A673 (cell line): ENCODE measurements around the gene TMEM240. TPM values are rescaled to one million over a fixed set of nuclear protein-coding genes. Genes with fewer than 3 reads are reported as not detected.
"Not testable (repeated sequence)": the region's sequence is repeated elsewhere in the genome, so short reads cannot be mapped to it uniquely, and the experiment has no call there.

Source experiments
- BruUV-seq: library from RNA; stranded (reverse); fragments of 400-500 nt; replicated peaks from 2 replicates; lab custom pipeline; 2021; lab: Mats Ljungman, UMichigan
- CTCF ChIA-PET: fragments of 300-600 bp; sonication (Branson Sonifier 250); formaldehyde crosslinking; loops from one replicate; lab custom pipeline; 2022; ENCODE audit warnings: antibody characterized with exemption; lab: Charles Lee
- POLR2A ChIA-PET: fragments of 300-600 bp; sonication (Branson Sonifier 250); formaldehyde crosslinking; loops from one replicate; lab custom pipeline; 2022; ENCODE audit warnings: antibody characterized with exemption; ENCODE audit not compliant: low non-redundant PET; lab: Charles Lee
- DNase-seq: peaks from one replicate; pipeline ENCODE4 v3.0.0-alpha.2; 2015; ENCODE audit warnings: low spot score
- H3K27ac ChIP-seq: fragments of 200-600 bp; sonication (generic); 2 replicates; pipeline ENCODE4 v1.5.1; 2016; ENCODE audit warnings: mixed run types, low read depth, mild to moderate bottlenecking, mixed read lengths, antibody characterized with exemption, low read length; ENCODE audit not compliant: poor library complexity, severe bottlenecking
- H3K27me3 ChIP-seq: fragments of 200-600 bp; sonication (generic); replicated peaks from 2 replicates; pipeline ENCODE4 v1.6.1; 2017; ENCODE audit warnings: mixed run types, low read depth, mild to moderate bottlenecking, mixed read lengths, antibody characterized with exemption, low read length; ENCODE audit not compliant: insufficient read depth, poor library complexity
- H3K36me3 ChIP-seq: fragments of 200-600 bp; sonication (generic); 2 replicates; pipeline ENCODE4 v1.6.1; 2016; ENCODE audit warnings: mixed run types, mild to moderate bottlenecking, mixed read lengths, antibody characterized with exemption, low read length; ENCODE audit not compliant: insufficient read depth, poor library complexity, severe bottlenecking
- H3K4me1 ChIP-seq: fragments of 200-600 bp; sonication (generic); 2 replicates; pipeline ENCODE4 v1.6.1; 2017; ENCODE audit warnings: mixed run types, mild to moderate bottlenecking, mixed read lengths, antibody characterized with exemption, low read length; ENCODE audit not compliant: insufficient read depth, poor library complexity, severe bottlenecking
- H3K4me3 ChIP-seq: fragments of 200-600 bp; sonication (generic); 2 replicates; pipeline ENCODE4 v1.5.1; 2016; ENCODE audit warnings: low read depth, mixed run types, mild to moderate bottlenecking, mixed read lengths, low read length; ENCODE audit not compliant: poor library complexity, severe bottlenecking
- H3K9me3 ChIP-seq: fragments of 200-600 bp; sonication (generic); 2 replicates; pipeline ENCODE4 v1.6.1; 2016; ENCODE audit warnings: mixed run types, low read depth, mild to moderate bottlenecking, mixed read lengths, antibody characterized with exemption, low read length; ENCODE audit not compliant: poor library complexity, severe bottlenecking
- CTCF ChIP-seq: fragments of 300-800, 200-600 bp; sonication (generic); conservative IDR thresholded peaks from 2 replicates; pipeline ENCODE4 v1.5.1; 2017; ENCODE audit warnings: low read depth, mild to moderate bottlenecking, antibody characterized with exemption, low read length, moderate library complexity, mixed read lengths
- EZH2 ChIP-seq: fragments of 200-600 bp; sonication (generic); IDR thresholded peaks from 2 replicates; pipeline ENCODE4 v1.6.1; 2017; ENCODE audit warnings: borderline replicate concordance, low read depth, mild to moderate bottlenecking, mixed read lengths, antibody characterized with exemption, low read length; ENCODE audit not compliant: poor library complexity, severe bottlenecking
- intact Hi-C: fragments of 100-400 bp; cut with micrococcal nuclease; formaldehyde crosslinking; loops from one replicate; pipeline ENCODE4 v1.10.0; 2022; ENCODE audit not compliant: unreplicated experiment
- total RNA-seq: library from RNA; stranded (reverse); gene quantifications from 2 replicates; pipeline ENCODE4 v1.2.3, GENCODE V29; 2021

Gene TMEM240
- total RNA-seq, 1 experiment from 2014 or later = 6.8 TPM

- Histone ChIP-seq H3K4me1 (no peaks in the 10 kb centered on the region), H3K27me3 (no peaks in the 10 kb centered on the region), H3K36me3 (peaks cover 50% of the 10 kb centered on the region), H3K27ac (no peak overlapping the region), H3K9me3 (no peaks in the 10 kb centered on the region), H3K4me3 (no peak overlapping the region)
- no TSS peak for BruUV-seq
- ChIA-PET CTCF (no interaction called here), POLR2A (no interaction called here)
- TF ChIP-seq EZH2 = no peak
- TF ChIP-seq CTCF = no peak
- DNase-seq = no peak
- intact Hi-C loops = no loop called here
Observed at GRCh38 chr1:1487701-1488100, 52.7 kb downstream of the TMEM240 start.

- H3K9me3 ChIP-seq, DNase-seq, BruUV-seq, H3K27ac ChIP-seq, H3K4me1 ChIP-seq, H3K27me3 ChIP-seq, CTCF ChIA-PET, H3K4me3 ChIP-seq, intact Hi-C loops, POLR2A ChIA-PET: not testable (repeated sequence)
- peaks cover 45% of the 10 kb centered on the region for H3K36me3 ChIP-seq
Observed at GRCh38 chr1:1485755-1486317, 54.6 kb downstream of the TMEM240 start.

- BruUV-seq, CTCF ChIA-PET: not testable (repeated sequence)
Observed at GRCh38 chr1:1484976-1485750, 55.3 kb downstream of the TMEM240 start.

More at GRCh38 chr1:1484976-1485750, 55.3 kb downstream of the TMEM240 start:
- H3K27ac ChIP-seq, intact Hi-C loops, H3K9me3 ChIP-seq, DNase-seq, H3K4me3 ChIP-seq, H3K4me1 ChIP-seq, H3K27me3 ChIP-seq, POLR2A ChIA-PET: not testable (repeated sequence)
- peaks cover 40% of the 10 kb centered on the region for H3K36me3 ChIP-seq

Other genes starting within 250 kb of the TMEM240 start
- gene ACAP3, start 232.7 kb downstream of the TMEM240 start, total RNA-seq = 67.6 and 71.9 TPM in 2 replicates
- gene PUSL1, start 232.0 kb downstream of the TMEM240 start, total RNA-seq = 28.5 and 31.3 TPM in 2 replicates
- gene INTS11, start 216.0 kb downstream of the TMEM240 start, total RNA-seq = 156 and 182 TPM in 2 replicates
- gene CPTP, start 215.8 kb downstream of the TMEM240 start, total RNA-seq = 17.0 and 20.8 TPM in 2 replicates
- 0.21 and 0.39 TPM in 2 replicates for gene TAS1R3, start 209.3 kb downstream of the TMEM240 start, total RNA-seq
- gene DVL1, start 191.2 kb downstream of the TMEM240 start, total RNA-seq = 48.0 and 58.1 TPM in 2 replicates
- 0.55 and 0.73 TPM in 2 replicates for gene MXRA8, start 182.1 kb downstream of the TMEM240 start, total RNA-seq
- gene AURKAIP1, start 165.4 kb downstream of the TMEM240 start, total RNA-seq = 172 and 176 TPM in 2 replicates
- gene CCNL2, start 141.3 kb downstream of the TMEM240 start, total RNA-seq = 206 and 213 TPM in 2 replicates
- 137 and 151 TPM in 2 replicates for gene MRPL20, start 133.3 kb downstream of the TMEM240 start, total RNA-seq
- gene ANKRD65, start 119.3 kb downstream of the TMEM240 start, total RNA-seq = not detected in 2 replicates
- 0.92 and 2.7 TPM in 2 replicates for gene VWA1, start 104.9 kb downstream of the TMEM240 start, total RNA-seq
- 0.22 and 0.39 TPM in 2 replicates for gene ATAD3C, start 90.9 kb downstream of the TMEM240 start, total RNA-seq
- 46.1 and 68.9 TPM in 2 replicates for gene ATAD3B, start 68.9 kb downstream of the TMEM240 start, total RNA-seq
- gene ATAD3A, start 28.5 kb downstream of the TMEM240 start, total RNA-seq = 83.1 and 92.7 TPM in 2 replicates
- gene SSU72, start 34.2 kb upstream of the TMEM240 start, total RNA-seq = 182 and 193 TPM in 2 replicates
- gene FNDC10, start 59.5 kb upstream of the TMEM240 start, total RNA-seq = 1.7 and 2.5 TPM in 2 replicates
- gene MIB2, start 74.9 kb upstream of the TMEM240 start, total RNA-seq = 38.7 and 49.8 TPM in 2 replicates
- gene MMP23B, start 91.5 kb upstream of the TMEM240 start, total RNA-seq = 0.55 and 0.67 TPM in 2 replicates
- 38.1 and 39.4 TPM in 2 replicates for gene CDK11B, start 118.4 kb upstream of the TMEM240 start, total RNA-seq
- gene SLC35E2B, start 152.2 kb upstream of the TMEM240 start, total RNA-seq = 56.3 and 60.5 TPM in 2 replicates
- 56.1 and 58.9 TPM in 2 replicates for gene CDK11A, start 183.7 kb upstream of the TMEM240 start, total RNA-seq
- 81.3 and 86.2 TPM in 2 replicates for gene NADK, start 237.8 kb upstream of the TMEM240 start, total RNA-seq